Activated gamma-delta T cell (primary cell): ENCODE measurements around the gene ULK4.

Experiments used
- DNase-seq: peaks from one replicate; lab custom pipeline; 2025; lab: John Stamatoyannopoulos, UW

ULK4 gene

DNA sequence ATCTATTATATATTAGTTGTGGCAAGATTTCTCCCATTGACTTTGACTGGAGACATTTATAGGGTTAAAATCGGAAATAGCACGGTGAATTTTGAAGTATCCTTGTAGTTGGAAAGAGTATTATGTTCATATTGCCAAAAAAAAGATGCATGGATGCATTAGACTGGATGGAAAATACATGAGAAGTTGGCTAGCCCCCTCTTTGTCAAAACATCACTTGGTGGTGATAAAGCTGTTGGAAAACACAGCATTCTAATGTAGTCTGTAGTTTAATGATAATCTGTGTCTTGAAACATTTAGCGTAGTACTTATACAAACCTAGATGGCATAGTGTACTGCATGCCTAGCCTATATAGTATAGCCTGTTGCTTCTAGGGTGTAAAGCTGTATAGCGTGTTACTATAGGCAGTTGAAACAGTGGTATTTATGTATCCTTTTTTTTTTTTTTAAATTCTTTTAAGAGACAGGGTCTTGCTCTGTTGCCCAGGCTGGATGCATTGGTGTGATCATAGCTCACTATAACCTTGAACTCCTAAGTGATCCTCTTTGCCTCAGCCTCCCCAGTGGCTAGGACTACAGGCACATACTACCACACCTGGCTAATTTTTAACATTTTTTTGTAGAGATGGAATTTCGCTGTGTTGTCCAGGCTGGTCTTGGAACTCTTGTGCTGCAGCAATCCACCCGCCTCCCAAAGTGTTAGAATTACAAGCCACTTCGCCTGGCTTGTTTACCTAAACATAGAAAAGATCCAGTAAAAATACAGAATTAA is 740.8 kb downstream of the ULK4 start:
- no peak for DNase-seq

DNA sequence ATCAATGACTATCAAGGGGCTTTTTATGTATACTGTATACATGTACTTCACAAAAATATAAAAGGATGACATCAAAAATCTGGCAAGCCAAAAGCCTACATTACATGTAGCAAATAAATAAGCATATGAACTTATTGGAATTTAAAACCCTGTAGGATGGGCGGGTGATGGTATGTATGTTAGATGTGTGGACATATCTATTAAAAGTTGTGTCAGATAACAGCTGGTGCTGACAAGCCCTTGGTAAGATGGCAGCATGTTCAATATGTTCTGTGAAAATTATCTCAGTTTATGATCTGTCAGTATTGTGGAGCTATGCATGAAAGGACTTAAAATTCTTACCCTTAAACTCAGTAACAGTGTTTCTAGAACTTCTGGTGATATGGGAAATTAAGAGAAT is 742.5 kb downstream of the ULK4 start:
- no peak for DNase-seq

DNA sequence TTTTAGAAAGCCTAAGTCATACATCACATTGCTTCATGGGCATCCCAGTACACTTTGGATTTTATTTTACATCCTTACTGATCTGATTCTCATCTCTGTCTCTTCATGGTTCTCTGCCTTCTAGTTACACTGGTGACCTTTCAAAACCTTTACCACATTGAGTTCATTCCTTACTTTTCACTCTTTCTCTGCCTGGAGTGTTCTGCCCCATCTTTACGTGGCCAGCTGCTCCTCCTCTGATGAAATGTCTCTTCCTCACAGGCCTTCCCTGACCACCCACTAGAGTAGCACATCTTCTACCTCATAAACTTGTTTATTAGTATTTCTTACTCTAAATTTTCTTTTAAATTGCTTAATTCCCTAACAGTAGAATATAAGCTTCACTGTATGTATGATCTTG is 744.9 kb downstream of the ULK4 start:
- no peak for DNase-seq

DNA sequence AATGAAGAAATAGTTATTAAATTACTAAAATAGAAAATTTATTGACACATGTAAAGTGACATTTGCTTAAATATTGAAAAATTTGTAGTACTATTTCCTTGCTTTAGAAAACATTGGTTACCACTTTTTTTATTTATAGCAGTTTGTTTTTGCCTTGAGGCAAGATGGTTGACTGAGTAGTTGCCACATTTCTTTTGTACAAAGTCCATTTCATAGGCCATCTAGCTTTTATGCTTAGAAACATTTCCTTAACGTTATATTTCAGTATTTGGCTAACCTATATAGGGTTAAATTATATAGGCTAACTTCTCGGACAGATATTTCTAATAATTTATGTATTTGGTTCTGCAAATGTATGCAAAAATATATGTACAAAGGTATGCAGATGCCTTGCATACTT is 745.5 kb downstream of the ULK4 start:
- DNase-seq, result no peak

DNA sequence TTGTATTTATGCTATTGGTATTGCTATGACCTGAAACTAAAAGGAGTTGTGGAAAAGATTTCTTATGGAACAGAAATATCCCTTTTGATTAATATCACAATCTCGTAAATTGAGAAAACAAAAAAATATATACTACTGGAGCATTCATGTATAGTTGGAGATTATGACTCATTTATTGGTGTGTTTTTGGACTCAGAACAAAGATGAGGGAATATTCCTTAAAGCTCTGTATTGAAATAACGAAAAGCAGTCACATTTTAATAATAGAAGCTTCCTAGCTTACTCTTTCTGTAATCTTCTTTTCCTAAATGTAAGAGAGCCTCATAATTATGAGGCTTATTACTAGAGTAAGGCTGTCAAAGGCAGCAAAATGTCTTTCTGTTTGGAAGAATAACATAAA is 748.3 kb downstream of the ULK4 start:
- DNase-seq, result no peak

DNA sequence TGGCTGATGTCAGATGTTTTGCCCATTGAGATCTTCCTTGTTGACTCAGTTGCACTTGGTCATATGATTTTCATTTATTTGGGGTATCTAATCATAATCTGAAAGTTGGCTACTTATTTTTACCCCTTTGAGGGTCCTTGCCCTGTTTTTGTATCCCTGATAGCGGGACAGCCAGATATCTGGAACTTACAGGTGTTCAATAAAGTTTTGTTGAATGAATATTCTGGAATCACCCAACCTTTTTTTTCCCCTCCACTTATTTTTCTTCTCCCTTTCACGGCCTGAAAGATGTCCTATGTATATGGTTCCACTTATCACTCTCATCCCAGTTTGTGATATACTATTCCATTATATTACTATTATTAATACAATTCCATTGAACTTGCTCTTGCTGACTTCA is 749.8 kb downstream of the ULK4 start:
- DNase-seq, result no peak

DNA sequence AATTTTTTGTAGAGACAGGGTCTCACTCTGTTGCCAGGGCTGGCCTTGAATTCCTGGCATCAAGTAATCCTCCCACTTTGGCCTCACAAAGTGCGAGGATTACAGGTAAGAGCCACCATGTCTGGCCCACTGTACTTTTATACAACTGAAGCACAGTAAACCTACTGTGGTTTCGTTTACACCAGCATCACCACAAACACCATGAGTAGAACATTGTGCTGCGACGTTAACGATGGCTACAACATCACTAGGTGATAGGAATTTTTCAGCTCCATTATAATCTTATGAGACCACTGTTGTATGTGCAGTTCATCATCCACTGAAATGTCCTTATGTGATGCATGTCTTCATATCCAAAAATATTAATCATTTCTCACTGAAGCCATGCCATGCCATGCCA is 750.9 kb downstream of the ULK4 start:
- DNase-seq, result no peak

DNA sequence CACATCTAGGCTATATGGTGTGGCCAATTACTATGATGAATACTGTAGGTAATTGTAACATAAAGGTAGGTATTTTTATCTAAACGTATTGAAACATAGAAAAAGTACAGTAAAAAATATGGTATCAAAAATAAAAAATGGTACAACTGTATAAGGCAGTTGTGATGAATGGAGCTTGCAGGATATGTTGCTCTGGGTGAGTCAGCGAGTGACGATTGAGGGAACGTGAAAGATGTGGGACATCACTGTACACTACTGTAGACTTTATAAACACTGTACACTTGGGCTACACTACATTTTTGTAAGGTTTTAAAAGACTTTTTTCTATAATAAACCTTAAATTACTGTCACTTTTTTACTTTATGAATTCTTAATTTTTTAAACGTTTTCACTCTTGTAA is 752.3 kb downstream of the ULK4 start:
- DNase-seq, result no peak

DNA sequence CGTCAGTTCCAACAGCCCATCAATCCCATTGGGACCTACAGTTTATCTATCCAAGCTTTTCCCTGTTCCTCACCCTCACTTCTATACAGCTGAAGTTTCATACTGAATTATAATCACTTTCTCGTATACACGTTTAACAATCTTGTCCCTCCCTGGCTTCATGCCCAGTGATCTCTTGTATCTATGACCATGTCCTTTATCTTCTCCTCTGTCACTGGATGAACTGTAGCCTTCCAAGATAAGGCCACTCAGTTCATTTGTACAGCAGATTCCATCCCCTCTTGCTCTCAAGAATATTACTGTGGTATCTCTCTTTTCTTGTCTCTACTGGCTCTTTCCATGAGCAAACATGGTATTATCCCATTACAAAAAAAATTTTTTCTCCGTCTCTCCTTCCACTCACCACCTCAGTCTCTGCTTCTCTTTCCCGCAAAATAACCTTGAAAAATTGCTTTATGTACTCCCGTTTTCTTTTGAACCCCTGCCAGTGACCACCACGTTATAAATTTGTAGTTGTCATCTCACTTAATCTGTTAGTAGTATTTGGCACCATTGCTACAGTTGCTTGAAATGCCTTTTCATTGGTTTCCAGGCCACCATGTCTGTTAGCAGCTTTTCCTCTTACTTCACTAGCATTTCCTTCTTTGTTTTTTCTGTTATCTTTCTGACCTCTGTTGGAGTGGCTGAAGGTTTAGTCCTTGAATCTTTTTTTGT is 753.2 kb downstream of the ULK4 start:
- no peak for DNase-seq

DNA sequence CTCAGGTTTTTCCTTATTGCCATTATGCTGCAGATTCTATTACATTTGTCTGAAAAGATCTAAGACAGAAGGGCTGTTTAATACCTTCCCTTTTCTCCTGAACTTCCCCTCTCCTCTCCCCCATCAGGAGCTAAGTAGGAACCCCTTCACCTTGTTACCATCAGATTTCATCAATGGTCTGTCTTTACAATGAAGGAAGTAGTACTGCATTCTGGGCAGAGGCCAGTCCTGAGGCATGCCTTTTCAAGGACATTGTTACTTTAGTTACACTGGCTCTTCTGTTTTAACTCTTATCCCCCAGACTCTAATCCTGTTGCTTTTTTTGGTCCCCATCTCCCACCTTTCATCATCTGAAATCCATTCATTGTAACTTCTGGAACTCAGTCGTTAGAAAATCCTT is 754.5 kb downstream of the ULK4 start:
- no peak for DNase-seq

DNA sequence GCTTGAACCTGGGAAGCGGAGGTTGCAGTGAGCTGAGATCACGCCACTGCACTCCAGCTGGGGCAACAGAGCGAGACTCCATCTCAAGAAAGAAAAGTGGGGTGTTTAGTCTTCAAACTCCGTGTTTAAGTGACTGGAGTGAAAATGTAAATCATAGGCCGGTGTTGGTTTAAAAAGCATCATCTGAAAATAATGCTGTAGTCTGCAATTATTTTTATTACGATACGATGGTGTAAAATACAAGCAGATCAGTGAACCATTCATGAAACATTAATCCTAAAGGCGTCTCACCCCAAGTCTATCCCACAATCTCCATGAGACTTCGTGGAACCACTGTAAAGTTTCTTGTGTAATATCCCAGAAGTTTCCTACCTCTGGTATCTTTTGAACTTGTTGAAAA is 756.3 kb downstream of the ULK4 start:
- no peak for DNase-seq

DNA sequence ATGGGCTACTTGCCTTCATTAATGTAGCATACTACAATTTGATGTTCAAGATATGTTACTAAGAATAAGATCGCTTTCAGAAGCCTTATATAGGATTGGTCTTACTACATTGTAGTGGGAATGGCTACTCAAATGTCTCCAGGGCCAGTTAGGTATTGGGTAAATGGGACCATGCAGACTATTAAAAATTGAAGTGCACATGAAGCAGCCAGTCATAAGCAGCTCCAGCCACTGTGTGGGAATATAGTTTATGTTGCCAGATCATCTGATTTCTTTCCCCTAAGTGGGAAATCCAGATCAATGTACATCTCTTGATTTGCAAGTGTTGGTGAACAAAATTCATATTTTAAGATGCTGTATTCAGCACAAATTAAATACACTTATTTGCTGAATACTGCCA is 757.5 kb downstream of the ULK4 start:
- no peak for DNase-seq

DNA sequence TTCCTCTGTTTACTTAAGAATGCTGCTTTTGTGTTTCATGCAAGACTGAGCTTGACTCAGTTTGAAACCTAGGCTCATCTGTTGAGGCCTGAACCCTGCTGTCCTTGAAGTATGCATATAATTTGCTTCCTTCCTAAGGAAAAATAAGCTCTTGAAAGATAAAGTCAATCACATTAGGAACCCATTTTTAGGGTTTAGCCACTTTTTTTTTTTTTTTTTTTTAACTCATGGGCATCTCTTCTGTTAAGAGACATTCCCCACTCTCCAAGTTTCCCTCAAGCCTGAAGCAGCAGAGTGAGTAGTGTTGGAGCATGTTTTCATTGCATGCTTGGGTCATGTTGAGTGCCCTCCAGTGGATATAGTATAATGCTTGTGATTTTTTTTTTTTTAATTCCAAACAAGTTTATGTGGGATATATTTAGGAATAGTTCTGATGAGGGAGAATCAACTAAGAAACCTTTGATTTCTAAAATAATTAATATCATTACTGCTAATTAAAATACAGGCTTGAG is 759.0 kb downstream of the ULK4 start:
- DNase-seq, result no peak

DNA sequence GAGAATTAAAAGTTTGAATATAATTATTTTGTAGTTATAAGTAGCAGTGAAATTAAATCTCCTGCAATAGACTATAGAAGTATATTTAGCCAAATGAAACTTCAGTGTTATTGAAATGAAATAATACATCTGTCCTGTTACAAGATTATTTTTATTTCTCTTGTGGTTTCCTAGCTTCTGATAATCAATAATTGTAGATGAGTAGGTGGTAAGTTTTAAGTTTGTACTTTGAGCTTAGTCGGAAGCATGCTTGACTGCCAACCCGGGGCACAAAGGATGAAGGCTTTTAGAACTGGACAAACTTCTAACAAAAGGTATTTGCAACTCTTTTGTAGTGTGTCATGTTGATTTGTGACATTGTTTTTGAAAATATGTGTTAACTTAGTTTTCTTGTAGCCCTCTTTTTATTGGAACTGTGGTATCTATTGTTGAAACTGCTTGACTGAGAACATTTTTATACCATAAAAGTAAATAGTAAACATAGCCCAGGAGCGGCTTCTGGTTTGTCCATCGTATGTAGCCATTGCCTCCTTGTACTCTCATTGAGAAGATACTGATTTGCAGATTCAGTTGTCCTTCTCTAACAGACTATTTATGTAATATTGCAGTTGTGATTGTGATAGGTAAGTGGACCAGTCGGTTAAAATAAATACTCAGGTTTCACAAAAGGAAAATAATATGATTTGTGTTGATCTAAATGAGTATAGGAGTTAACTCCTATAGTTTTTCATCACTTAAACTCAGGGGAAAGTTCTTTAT is 759.6 kb downstream of the ULK4 start:
- no peak for DNase-seq

DNA sequence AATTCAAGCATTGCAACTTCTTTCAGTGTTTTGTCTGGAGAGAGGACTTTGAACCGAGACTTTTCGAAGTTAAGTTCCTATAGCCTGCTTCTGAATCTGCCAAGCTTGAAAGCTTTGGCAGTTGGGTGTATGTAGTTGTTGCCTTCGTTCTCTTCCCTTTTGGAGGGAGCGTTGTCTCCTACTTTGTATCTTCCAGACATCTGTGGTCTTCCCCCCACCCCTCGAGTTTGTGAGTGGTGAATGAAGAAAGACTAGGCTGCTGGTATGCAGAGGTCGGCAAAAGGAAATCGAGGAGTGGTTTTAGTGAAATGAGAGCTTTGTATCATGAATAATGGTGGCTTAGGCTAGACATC is 761.3 kb downstream of the ULK4 start:
- DNase-seq, result no peak

DNA sequence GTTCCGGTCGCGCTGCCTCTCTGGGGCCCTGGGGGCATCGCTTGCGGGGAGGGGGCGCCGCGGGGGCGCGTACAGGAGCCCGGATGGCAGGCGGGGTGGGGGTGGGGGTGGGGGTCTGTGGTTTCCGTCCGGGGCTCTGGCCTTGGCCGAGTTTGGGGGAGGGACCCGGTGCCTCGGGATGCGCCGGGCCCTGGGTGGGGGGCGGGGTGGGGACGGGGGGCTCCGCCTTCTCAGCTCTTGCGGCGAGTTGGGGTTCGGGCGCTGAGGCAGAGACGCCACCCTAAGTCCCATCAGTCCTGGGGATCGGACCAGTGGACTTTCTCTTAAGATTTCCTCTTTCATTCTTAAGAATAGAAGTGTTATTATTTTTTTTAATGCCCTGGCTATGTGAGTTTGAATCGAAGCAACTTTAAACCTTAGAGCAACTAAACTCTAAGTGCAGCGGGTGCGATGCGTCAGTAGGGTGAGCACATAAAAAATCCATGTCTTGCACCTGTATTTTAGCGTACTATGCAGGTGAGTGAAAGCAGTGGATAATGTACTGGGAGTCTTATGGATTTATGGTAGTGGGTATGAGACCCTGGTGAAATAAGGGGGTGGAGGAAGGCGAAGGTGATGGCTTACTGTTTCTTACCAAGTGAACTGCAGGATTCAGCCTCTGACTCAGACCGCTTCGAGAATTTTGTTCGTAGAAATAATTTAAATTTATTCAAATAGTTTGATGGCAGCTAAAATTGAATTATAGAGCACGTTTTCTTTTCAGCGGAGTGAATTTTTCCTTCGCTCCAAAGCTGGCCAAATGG is 761.8 kb downstream of the ULK4 start:
- peak; percentile 45 for DNase-seq

DNA sequence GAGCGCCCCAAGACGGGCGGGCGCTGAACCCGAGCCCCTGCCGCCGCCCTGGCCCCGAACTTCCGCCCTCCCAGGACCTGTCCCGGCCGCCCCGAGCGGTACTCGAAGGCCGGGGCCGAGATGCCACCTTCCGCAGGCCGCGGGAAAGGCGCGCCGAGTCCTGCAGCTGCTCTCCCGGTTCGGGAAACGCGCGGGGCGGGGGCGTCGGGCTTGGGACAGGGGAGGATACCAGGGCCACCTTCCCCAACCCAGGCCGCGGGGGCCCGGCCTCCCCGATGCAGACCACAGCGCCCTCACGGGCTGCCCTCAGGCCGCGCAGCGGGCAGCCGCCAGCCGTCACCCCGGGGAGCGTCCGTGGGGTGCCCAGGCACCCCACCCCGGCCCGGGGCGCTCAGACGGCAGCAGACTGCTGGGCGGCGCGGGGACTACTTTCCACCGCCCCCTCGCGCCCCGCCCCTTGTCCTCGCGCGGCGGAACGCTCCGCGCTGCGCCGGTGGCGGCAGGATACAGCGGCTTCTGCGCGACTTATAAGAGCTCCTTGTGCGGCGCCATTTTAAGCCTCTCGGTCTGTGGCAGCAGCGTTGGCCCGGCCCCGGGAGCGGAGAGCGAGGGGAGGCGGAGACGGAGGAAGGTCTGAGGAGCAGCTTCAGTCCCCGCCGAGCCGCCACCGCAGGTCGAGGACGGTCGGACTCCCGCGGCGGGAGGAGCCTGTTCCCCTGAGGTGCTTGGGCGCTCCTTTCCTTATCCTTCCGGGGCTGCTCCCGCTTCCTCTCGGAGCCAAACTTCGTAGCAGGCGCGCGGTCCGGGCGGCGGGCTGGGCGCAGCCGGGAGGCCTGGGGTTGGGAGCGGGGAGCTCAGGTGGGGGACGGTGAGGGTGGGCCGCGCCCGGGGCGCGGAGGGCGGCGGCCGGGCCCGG is 762.7 kb downstream of the ULK4 start, which contains the start of gene CTNNB1:
Gene CTNNB1 (plus strand): TSS at position 556 of the 916 bp plus-strand sequence. CDS start 24,564 bp downstream, outside the sequence.
- peak; percentile 84 for DNase-seq

DNA sequence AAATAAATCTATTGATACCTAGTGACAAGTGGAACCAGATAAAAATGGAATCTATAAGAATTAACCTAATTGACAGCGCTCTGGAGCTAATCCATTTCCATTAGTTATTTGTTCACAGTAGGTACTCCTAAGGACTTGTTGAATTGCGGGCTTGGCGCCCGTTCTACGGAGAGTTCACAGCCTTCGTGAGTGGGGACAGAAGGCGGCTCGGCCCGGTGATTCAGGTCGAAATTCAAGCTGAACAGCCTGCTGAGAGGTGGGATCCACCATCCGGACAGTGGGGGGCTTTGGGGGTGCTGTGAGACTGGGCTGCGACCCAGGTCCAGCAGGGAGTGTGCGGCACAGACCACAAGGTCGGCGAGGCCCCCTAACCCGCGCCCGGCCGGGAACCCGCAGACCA is 763.4 kb downstream of the ULK4 start:
- no peak for DNase-seq

DNA sequence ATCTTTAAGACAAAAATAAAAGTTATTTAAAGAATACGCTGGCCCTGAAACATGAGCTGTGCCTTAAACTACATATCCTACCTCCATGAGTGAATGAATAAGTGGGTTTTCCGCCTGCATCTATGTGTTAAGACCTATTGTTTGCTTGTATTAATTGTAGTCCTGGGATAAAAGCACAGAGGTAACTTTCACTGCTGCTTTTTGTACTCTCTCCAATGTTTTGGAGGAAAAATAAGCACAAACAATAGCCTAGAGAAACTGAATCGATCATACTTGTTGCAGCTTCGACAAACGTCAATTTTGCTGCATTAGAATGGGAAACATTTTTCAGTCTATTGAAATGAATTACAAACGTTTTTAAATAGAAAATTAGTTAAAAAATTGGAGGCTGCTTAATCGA is 763.9 kb downstream of the ULK4 start:
- no peak for DNase-seq
